Measurements from ENCODE around the gene BIRC7. TPM values are rescaled to one million over a fixed set of nuclear protein-coding genes. Genes with fewer than 3 reads are reported as not detected.

BIRC7 gene
- total RNA-seq, 1 donor from 2014 or later: 1.2 TPM

DNA sequence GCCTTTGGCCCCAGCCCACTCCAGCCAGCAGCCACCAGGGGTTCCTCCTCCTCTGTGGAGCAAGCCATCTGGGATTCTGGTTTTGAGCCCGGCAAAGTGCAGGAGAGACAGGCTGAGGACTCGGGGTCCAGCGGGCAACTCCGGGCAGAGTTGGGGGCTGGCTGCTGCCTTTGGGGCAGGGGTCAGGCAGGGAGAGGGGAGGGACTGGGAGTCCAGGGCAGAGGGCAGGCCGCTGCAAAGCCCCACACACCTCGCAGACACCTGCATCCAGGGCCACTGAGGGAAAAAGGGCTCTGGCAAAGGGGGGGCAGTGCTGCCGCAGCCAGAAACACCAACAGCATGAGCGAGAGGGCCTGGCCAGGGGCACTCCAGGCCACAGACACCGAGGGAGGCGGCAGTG is 8.8 kb downstream of the BIRC7 start:
- no peak overlapping the region for H3K27ac Mint-ChIP-seq
- no peak overlapping the region for H3K4me3 Mint-ChIP-seq
- no peaks in the 10 kb centered on the region for H3K27me3 Mint-ChIP-seq
- DNase-seq (ENCODE audit: extremely low spot score, unreplicated experiment): no peak
- H3K36me3 Mint-ChIP-seq: no peaks in the 10 kb centered on the region
- no peaks in the 10 kb centered on the region for H3K9me3 Mint-ChIP-seq
- H3K4me1 Mint-ChIP-seq (ENCODE audit: unreplicated experiment): peaks cover 4% of the 10 kb centered on the region
- TF ChIP-seq CTCF (conservative IDR thresholded peaks at IDR 0.05): no peak

DNA sequence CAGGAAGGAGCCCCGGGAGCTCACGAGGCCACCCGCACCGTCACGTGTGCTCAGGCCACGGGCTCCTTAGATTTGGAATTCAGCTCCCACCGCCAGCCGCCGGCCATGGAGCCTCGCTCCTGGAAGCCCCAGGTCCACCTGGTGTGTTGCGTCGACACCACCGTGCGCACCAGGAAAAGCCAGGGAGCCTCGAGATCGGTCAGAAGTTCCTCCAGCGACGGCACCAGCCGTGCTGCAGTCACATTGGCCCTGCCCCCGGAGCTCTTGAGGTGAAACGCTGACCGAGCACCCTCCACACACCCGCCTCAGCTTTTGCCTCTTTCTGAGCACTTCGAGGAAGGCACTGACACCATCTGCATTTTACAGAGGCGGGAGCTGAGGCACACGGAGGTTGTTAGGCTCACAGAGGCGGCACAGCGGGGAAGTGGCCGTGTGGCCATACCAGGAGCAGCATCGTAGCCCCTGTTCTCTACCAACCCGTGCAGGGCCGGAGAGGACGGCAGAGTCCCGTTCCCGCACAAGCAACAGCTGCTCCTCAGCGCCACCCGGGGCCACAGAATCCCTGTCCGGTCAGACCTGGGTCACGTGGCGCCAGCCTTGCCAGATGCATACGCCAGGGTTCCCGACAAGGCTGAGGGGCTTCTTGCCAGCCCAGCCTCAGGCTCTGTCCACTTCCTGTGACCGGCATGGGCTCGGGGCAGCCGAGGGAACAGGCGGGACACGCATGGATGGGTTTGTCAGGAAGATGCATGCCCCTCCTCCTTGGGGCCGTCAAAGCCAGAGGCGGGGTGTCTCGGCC is 11.0 kb downstream of the BIRC7 start:
- no peak overlapping the region for H3K27ac Mint-ChIP-seq
- no peaks in the 10 kb centered on the region for H3K9me3 Mint-ChIP-seq
- DNase-seq (ENCODE audit: extremely low spot score, unreplicated experiment): no peak
- H3K36me3 Mint-ChIP-seq: no peaks in the 10 kb centered on the region
- H3K4me1 Mint-ChIP-seq (ENCODE audit: unreplicated experiment): peaks cover 4% of the 10 kb centered on the region
- no peak for TF ChIP-seq CTCF (conservative IDR thresholded peaks at IDR 0.05)
- peaks cover 7% of the 10 kb centered on the region for H3K27me3 Mint-ChIP-seq
- no peak overlapping the region for H3K4me3 Mint-ChIP-seq

DNA sequence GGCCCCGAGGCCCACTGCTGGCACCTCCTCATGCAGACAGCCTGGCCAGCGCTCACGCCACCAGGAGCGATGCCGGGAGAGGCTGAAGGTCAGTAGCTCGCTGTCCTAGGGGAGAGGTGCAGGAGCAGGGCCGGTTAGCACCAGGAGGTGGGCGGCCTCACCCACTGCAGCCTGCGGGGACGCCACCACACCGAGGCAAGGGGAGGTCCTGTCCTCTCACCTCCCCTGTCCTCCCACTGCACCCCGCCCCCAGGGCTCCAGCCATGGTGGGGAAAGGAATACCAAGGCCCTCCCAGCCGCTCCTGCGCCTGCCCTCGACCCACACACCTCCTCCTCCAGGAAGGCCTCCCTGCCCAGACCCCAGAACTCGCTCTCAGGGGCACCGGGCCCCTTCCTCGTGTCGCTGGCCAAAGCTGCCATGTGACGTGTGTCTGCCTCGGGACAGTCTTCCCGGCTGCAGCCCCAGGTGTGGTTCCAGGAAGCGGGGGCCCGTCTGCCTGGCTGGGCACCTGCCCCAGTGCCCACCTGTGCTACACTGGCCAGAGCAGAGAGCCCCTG is 12.0 kb downstream of the BIRC7 start:
- no peak for TF ChIP-seq CTCF (conservative IDR thresholded peaks at IDR 0.05)
- Mint-ChIP-seq H3K27ac (no peak overlapping the region), H3K27me3 (peaks cover 15% of the 10 kb centered on the region), H3K36me3 (no peaks in the 10 kb centered on the region), H3K4me1 (ENCODE audit: unreplicated experiment) (peaks cover 2% of the 10 kb centered on the region), H3K4me3 (no peak overlapping the region), H3K9me3 (no peaks in the 10 kb centered on the region)
- no peak for DNase-seq (ENCODE audit: extremely low spot score, unreplicated experiment)

- Mint-ChIP-seq H3K4me1 (ENCODE audit: unreplicated experiment) (peaks cover 7% of the 10 kb centered on the region), H3K4me3 (no peak overlapping the region), H3K9me3 (no peaks in the 10 kb centered on the region), H3K27ac (peak overlapping the region; percentile 68), H3K27me3 (peaks cover 20% of the 10 kb centered on the region), H3K36me3 (no peaks in the 10 kb centered on the region)
- no peak for DNase-seq (ENCODE audit: extremely low spot score, unreplicated experiment)
- no peak for TF ChIP-seq CTCF (conservative IDR thresholded peaks at IDR 0.05)
Measured at GRCh38 chr20:63248835-63249591, 13.3 kb downstream of the BIRC7 start.

DNA sequence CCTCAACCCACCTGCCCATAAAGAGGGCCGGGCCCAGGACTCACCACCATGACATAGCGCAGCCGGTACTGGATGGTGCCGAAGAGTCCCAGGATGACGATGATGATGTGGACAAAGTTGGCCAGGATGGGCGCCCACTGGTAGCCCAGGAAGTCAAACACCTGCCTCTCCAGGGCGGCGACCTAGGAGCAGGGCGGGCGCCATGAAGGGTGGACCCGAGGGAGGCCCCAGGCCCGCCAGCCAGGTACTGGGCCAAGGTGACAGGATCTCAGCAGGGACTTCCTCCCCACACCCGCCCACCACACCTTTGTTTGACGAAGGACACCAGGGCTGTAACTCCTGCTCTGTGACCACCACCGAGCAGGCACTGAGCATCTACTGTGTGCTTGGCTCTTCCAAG is 14.2 kb downstream of the BIRC7 start:
- TF ChIP-seq CTCF (conservative IDR thresholded peaks at IDR 0.05): no peak
- H3K27ac Mint-ChIP-seq: no peak overlapping the region
- H3K4me1 Mint-ChIP-seq (ENCODE audit: unreplicated experiment): peaks cover 7% of the 10 kb centered on the region
- H3K36me3 Mint-ChIP-seq: no peaks in the 10 kb centered on the region
- DNase-seq (ENCODE audit: extremely low spot score, unreplicated experiment): no peak
- no peak overlapping the region for H3K4me3 Mint-ChIP-seq
- H3K27me3 Mint-ChIP-seq: peaks cover 23% of the 10 kb centered on the region
- no peaks in the 10 kb centered on the region for H3K9me3 Mint-ChIP-seq
